Common myeloid progenitor, CD34-positive (primary cell): Measurements from ENCODE around the gene CHD8.
A peak's percentile ranks its signal among the peaks of the same experiment; 100 is the strongest.

Experiments
- CTCF ChIA-PET: fragments of 350-600 bp; sonication (Branson Sonifier 250); formaldehyde crosslinking; loops from one replicate; lab custom pipeline; 2021; ENCODE audit warnings: antibody characterized with exemption; lab: Charles Lee
- POLR2A ChIA-PET: fragments of 350-600 bp; sonication (Branson Sonifier 250); formaldehyde crosslinking; loops from one replicate; lab custom pipeline; 2021; ENCODE audit warnings: antibody characterized with exemption; lab: Charles Lee
- DNase-seq, 3 donors: peaks; one replicate each; pipeline versions ENCODE4 v3.0.0 to v3.0.0-alpha.2; 2013
- H3K27ac ChIP-seq, 2 experiments: 1 replicate in 1 of 2; 2 replicates in 1 of 2; pipeline ENCODE4 v1.7.0; 2013; ENCODE audit warnings: inconsistent platforms in 2 of 2, low read length in 2 of 2, mild to moderate bottlenecking in 2 of 2, low read depth in 1 of 2, moderate library complexity in 1 of 2; ENCODE audit not compliant: severe bottlenecking in 2 of 2, insufficient read depth in 1 of 2, poor library complexity in 1 of 2
- H3K27me3 ChIP-seq, 5 experiments: replicated peaks in 2 of 5; 1 replicate in 3 of 5; 2 replicates in 2 of 5; pipeline versions ENCODE4 v1.6.1 to v1.7.0; 2013; ENCODE audit warnings: low read length in 4 of 5, mild to moderate bottlenecking in 2 of 5, moderate library complexity in 2 of 5, inconsistent platforms in 1 of 5; ENCODE audit not compliant: insufficient read depth in 5 of 5, control insufficient read depth in 4 of 5
- H3K36me3 ChIP-seq, 4 experiments: 1 replicate in 2 of 4; 2 replicates in 2 of 4; pipeline versions ENCODE4 v1.6.1 to v1.7.0; 2013; ENCODE audit warnings: low read length in 3 of 4, control low read depth in 1 of 4, mild to moderate bottlenecking in 1 of 4; ENCODE audit not compliant: control insufficient read depth in 4 of 4, insufficient read depth in 4 of 4
- H3K4me1 ChIP-seq, 4 experiments: 1 replicate in 3 of 4; 2 replicates in 1 of 4; pipeline versions ENCODE4 v1.6.1 to v1.7.1; 2013; ENCODE audit warnings: low read length in 3 of 4, mild to moderate bottlenecking in 3 of 4, control low read depth in 1 of 4, inconsistent platforms in 1 of 4, moderate library complexity in 1 of 4; ENCODE audit not compliant: control insufficient read depth in 4 of 4, insufficient read depth in 4 of 4; ENCODE audit errors: control extremely low read depth in 1 of 4
- H3K4me3 ChIP-seq, 7 experiments: 1 replicate in 4 of 7; 2 replicates in 3 of 7; pipeline versions ENCODE4 v1.5.1 to v1.7.0; 2013; ENCODE audit warnings: mild to moderate bottlenecking in 7 of 7, low read length in 6 of 7, moderate library complexity in 6 of 7, inconsistent platforms in 2 of 7, low read depth in 2 of 7, control low read depth in 1 of 7; ENCODE audit not compliant: insufficient read depth in 4 of 7, control insufficient read depth in 1 of 7; ENCODE audit errors: extremely low read depth in 1 of 7
- H3K9me3 ChIP-seq, 5 experiments: 1 replicate in 4 of 5; 2 replicates in 1 of 5; pipeline versions ENCODE4 v1.6.1 to v1.7.1; 2013; ENCODE audit warnings: low read length in 4 of 5, mild to moderate bottlenecking in 2 of 5, inconsistent platforms in 1 of 5, low read depth in 1 of 5, moderate library complexity in 1 of 5; ENCODE audit not compliant: control insufficient read depth in 4 of 5, insufficient read depth in 2 of 5; ENCODE audit errors: control extremely low read depth in 1 of 5
- WGBS: methylation state at CpG from one replicate; pipeline ENCODE4 v1.1.5; 2013; ENCODE audit not compliant: insufficient coverage; 5-methylcytosine and 5-hydroxymethylcytosine counted together

CHD8 gene

GRCh38 chr14:21346532-21347135 is 109.3 kb downstream of the CHD8 start:
- POLR2A ChIA-PET: no interaction called here
- Histone ChIP-seq H3K27me3 (no peaks in the 10 kb centered on the region), H3K9me3 (no peaks in the 10 kb centered on the region), H3K27ac (no peak overlapping the region), H3K36me3 (peaks cover 0 to 12% (median 6%) of the 10 kb centered on the region in 4 experiments), H3K4me3 (no peak overlapping the region), H3K4me1 (peaks cover 0 to 6% (median 5%) of the 10 kb centered on the region in 4 experiments)
- CTCF ChIA-PET: interaction anchor here (0.6 to 1.8 kb wide), 5 partner anchors 9 to 116 kb away, joined by 3 to 4 read pairs (median 3); no protein-coding TSS in a partner anchor
- WGBS: 100% methylated on average over 1 of the region's 2 CpGs
- DNase-seq: no peak

- Histone ChIP-seq H3K36me3 (no peaks in the 10 kb centered on the region), H3K9me3 (no peaks in the 10 kb centered on the region), H3K27ac (no peak overlapping the region), H3K4me1 (peaks cover 0 to 6% (median 5%) of the 10 kb centered on the region in 4 experiments), H3K27me3 (no peaks in the 10 kb centered on the region), H3K4me3 (peak overlapping the region in 2 of 7 experiments; percentile 12 to 55)
- WGBS: 85% methylated on average over 8 of the region's 13 CpGs
- ChIA-PET CTCF (interaction anchor here (1.1 to 1.8 kb wide), 2 partner anchors 9 to 16 kb away, joined by 3 to 4 read pairs; no protein-coding TSS in a partner anchor), POLR2A (no interaction called here)
- peak; percentile 24 to 46 (median 42) for DNase-seq
Measured at GRCh38 chr14:21343035-21343794, 112.7 kb downstream of the CHD8 start.
